HepG2 (cell line): ENCODE results near the gene FKBP8. TPM values are rescaled to one million over a fixed set of nuclear protein-coding genes. Genes with fewer than 3 reads are reported as not detected.

Experiments used
- DMAP1 ChIP-seq: IDR thresholded peaks from 2 replicates; pipeline ENCODE4 v1.6.1; 2016
- HNF4G ChIP-seq, 2 experiments: sonication (generic) in 1 of 2; formaldehyde crosslinking in 1 of 2; IDR thresholded peaks; 2 replicates each; pipeline versions ENCODE4 v1.4.0 to v1.6.1; 2011 to 2020; ENCODE audit warnings: borderline replicate concordance in 2 of 2, low read depth in 2 of 2, mild to moderate bottlenecking in 2 of 2, low read length in 1 of 2, missing genetic modification reagents in 1 of 2, moderate library complexity in 1 of 2
- HOXA5 ChIP-seq: sonication (generic); formaldehyde crosslinking; IDR thresholded peaks from 2 replicates; pipeline ENCODE4 v1.4.0; 2020; ENCODE audit warnings: missing genetic modification reagents
- KAT2B ChIP-seq: fragments of 150-350 bp; IDR thresholded peaks from 2 replicates; pipeline ENCODE4 v1.6.1; 2014; ENCODE audit warnings: low read depth, low read length, borderline replicate concordance
- NR2C2 ChIP-seq: sonication (generic); formaldehyde crosslinking; IDR thresholded peaks from 2 replicates; pipeline ENCODE4 v1.4.0; 2020; ENCODE audit warnings: missing genetic modification reagents, mild to moderate bottlenecking, moderate library complexity, borderline replicate concordance
- PLSCR1 ChIP-seq: sonication (generic); formaldehyde crosslinking; IDR thresholded peaks from 2 replicates; pipeline ENCODE4 v1.5.0; 2020; ENCODE audit warnings: missing genetic modification reagents, mild to moderate bottlenecking, borderline replicate concordance
- REPIN1 ChIP-seq: sonication (generic); formaldehyde crosslinking; IDR thresholded peaks from 2 replicates; pipeline ENCODE4 v1.8.0; 2022; ENCODE audit warnings: missing genetic modification reagents, low read depth, mild to moderate bottlenecking, borderline replicate concordance
- SAP130 ChIP-seq: IDR thresholded peaks from 2 replicates; pipeline ENCODE4 v1.6.1; 2016; ENCODE audit warnings: low read depth
- SETDB1 ChIP-seq: sonication (generic); formaldehyde crosslinking; IDR thresholded peaks from 2 replicates; pipeline ENCODE4 v1.5.1; 2020; ENCODE audit warnings: missing genetic modification reagents, mild to moderate bottlenecking, borderline replicate concordance
- TOE1 ChIP-seq: sonication (generic); formaldehyde crosslinking; IDR thresholded peaks from 2 replicates; pipeline ENCODE4 v1.4.0; 2020; ENCODE audit warnings: mild to moderate bottlenecking, missing genetic modification reagents
- ZNF224 ChIP-seq: sonication (generic); formaldehyde crosslinking; IDR thresholded peaks from 2 replicates; pipeline ENCODE4 v1.5.0; 2020; ENCODE audit warnings: mild to moderate bottlenecking, missing genetic modification reagents
- ZNF616 ChIP-seq: sonication (generic); formaldehyde crosslinking; IDR thresholded peaks from 2 replicates; pipeline ENCODE4 v1.5.0; 2020; ENCODE audit warnings: low read depth, mild to moderate bottlenecking, missing genetic modification reagents
- ZNF737 ChIP-seq: sonication (generic); formaldehyde crosslinking; IDR thresholded peaks from 2 replicates; pipeline ENCODE4 v1.5.0; 2020; ENCODE audit warnings: missing genetic modification reagents, mild to moderate bottlenecking, borderline replicate concordance
- polyA plus RNA-seq, 8 experiments: library from polyadenylated mRNA; depleted of rRNA in 3 of 8; stranded (reverse) in 7 of 8; unstranded in 1 of 8; fragments of >200 nt; fragmentation: Illumina TruSeq in 4 of 8; extraction: Trizol in 4 of 8; gene quantifications; 2 replicates each; pipeline versions ENCODE4 v1.2.1 to v1.2.3, GENCODE V29; 2011 to 2016; ENCODE audit warnings: low read depth in 4 of 8, missing spikeins in 1 of 8, mixed read lengths in 1 of 8; ENCODE audit not compliant: insufficient read depth in 1 of 8
- total RNA-seq, 5 experiments: library from RNA; depleted of rRNA; stranded (reverse); fragments of >200 nt; fragmentation: Illumina TruSeq; extraction: Trizol; gene quantifications; 2 replicates each; pipeline ENCODE4 v1.2.3, GENCODE V29; 2016; ENCODE audit warnings: low read depth in 1 of 5
- TF ChIP-seq, protein P1 (sequence below), 2 experiments: fragments of 450-650 bp in 1 of 2; sonication (generic) in 1 of 2; formaldehyde crosslinking in 1 of 2; IDR thresholded peaks; 2 replicates each; pipeline versions ENCODE4 v1.6.1 to v1.8.0; 2016 to 2022; ENCODE audit warnings: antibody characterized with exemption in 1 of 2, mild to moderate bottlenecking in 1 of 2, missing genetic modification reagents in 1 of 2
- TF ChIP-seq, protein P2 (sequence below): fragments of 450-650 bp; IDR thresholded peaks from 2 replicates; pipeline ENCODE4 v1.6.1; 2017; ENCODE audit warnings: mild to moderate bottlenecking

The FKBP8 gene
- total and polyA plus RNA-seq, 2 of the 13 experiments (the other 11 are each of a cell fraction or from before 2014, with no cell fraction given) = 81.7 to 93.9 TPM

- TF ChIP-seq HNF4G (IDR thresholded peaks at IDR 0.05; ENCODE audit: borderline replicate concordance, low read depth, low read length) (no peak), HNF4G (CRISPR knock-in tag; IDR thresholded peaks at IDR 0.05; ENCODE audit: borderline replicate concordance, low read depth) (peak; percentile 63; the same call in 1 of the 2 replicates), HOXA5 (CRISPR knock-in tag) (peak; percentile 71), DMAP1 (peak; percentile 98), NR2C2 (peak; percentile 93), PLSCR1 (no peak), ZNF616 (CRISPR knock-in tag) (peak; percentile 70; the same call in 1 of the 2 replicates), KAT2B (no peak), REPIN1 (CRISPR knock-in tag) (peak; percentile 98), TOE1 (0 out of 2 replicates have a peak, but pooled peaks have one; percentile 57), SETDB1 (CRISPR knock-in tag) (no peak), SAP130 (CRISPR knock-in tag) (peak; percentile 100), ZNF224 (CRISPR knock-in tag) (0 out of 2 replicates have a peak, but pooled peaks have one; percentile 71), ZNF737 (CRISPR knock-in tag) (no peak)
- TF ChIP-seq, protein P1, sequence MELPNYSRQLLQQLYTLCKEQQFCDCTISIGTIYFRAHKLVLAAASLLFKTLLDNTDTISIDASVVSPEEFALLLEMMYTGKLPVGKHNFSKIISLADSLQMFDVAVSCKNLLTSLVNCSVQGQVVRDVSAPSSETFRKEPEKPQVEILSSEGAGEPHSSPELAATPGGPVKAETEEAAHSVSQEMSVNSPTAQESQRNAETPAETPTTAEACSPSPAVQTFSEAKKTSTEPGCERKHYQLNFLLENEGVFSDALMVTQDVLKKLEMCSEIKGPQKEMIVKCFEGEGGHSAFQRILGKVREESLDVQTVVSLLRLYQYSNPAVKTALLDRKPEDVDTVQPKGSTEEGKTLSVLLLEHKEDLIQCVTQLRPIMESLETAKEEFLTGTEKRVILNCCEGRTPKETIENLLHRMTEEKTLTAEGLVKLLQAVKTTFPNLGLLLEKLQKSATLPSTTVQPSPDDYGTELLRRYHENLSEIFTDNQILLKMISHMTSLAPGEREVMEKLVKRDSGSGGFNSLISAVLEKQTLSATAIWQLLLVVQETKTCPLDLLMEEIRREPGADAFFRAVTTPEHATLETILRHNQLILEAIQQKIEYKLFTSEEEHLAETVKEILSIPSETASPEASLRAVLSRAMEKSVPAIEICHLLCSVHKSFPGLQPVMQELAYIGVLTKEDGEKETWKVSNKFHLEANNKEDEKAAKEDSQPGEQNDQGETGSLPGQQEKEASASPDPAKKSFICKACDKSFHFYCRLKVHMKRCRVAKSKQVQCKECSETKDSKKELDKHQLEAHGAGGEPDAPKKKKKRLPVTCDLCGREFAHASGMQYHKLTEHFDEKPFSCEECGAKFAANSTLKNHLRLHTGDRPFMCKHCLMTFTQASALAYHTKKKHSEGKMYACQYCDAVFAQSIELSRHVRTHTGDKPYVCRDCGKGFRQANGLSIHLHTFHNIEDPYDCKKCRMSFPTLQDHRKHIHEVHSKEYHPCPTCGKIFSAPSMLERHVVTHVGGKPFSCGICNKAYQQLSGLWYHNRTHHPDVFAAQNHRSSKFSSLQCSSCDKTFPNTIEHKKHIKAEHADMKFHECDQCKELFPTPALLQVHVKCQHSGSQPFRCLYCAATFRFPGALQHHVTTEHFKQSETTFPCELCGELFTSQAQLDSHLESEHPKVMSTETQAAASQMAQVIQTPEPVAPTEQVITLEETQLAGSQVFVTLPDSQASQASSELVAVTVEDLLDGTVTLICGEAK (IDR thresholded peaks at IDR 0.05) = peak; percentile 41; the same call in 1 of the 2 replicates
- TF ChIP-seq, protein P1 (CRISPR knock-in tag; IDR thresholded peaks at IDR 0.05) = peak; percentile 86
- TF ChIP-seq, protein P2, sequence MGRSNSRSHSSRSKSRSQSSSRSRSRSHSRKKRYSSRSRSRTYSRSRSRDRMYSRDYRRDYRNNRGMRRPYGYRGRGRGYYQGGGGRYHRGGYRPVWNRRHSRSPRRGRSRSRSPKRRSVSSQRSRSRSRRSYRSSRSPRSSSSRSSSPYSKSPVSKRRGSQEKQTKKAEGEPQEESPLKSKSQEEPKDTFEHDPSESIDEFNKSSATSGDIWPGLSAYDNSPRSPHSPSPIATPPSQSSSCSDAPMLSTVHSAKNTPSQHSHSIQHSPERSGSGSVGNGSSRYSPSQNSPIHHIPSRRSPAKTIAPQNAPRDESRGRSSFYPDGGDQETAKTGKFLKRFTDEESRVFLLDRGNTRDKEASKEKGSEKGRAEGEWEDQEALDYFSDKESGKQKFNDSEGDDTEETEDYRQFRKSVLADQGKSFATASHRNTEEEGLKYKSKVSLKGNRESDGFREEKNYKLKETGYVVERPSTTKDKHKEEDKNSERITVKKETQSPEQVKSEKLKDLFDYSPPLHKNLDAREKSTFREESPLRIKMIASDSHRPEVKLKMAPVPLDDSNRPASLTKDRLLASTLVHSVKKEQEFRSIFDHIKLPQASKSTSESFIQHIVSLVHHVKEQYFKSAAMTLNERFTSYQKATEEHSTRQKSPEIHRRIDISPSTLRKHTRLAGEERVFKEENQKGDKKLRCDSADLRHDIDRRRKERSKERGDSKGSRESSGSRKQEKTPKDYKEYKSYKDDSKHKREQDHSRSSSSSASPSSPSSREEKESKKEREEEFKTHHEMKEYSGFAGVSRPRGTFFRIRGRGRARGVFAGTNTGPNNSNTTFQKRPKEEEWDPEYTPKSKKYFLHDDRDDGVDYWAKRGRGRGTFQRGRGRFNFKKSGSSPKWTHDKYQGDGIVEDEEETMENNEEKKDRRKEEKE = no peak
Observed at GRCh38 chr19:18571564-18572344, 28.4 kb upstream of the FKBP8 start, which contains the start of gene UBA52 (continued).
